CD4-positive, alpha-beta T cell (primary cell): Measurements from ENCODE around the gene FAM184B. TPM values are rescaled to one million over a fixed set of nuclear protein-coding genes. Genes with fewer than 3 reads are reported as not detected.

Experiments
- ATAC-seq: fragments of 200-7000 bp; cut with Tn5 transposase; one replicate; pipeline ENCODE4 v1.10.0; 2022; ENCODE audit warnings: mild to moderate bottlenecking; ENCODE audit not compliant: poor library complexity
- CTCF ChIA-PET: fragments of 350-600 bp; sonication (Branson Sonifier 250); formaldehyde crosslinking; loops from one replicate; lab custom pipeline; 2021; ENCODE audit warnings: antibody characterized with exemption, inconsistent platforms; lab: Charles Lee
- POLR2A ChIA-PET: fragments of 350-600 bp; sonication (Branson Sonifier 250); formaldehyde crosslinking; loops from one replicate; lab custom pipeline; 2021; ENCODE audit warnings: antibody characterized with exemption, inconsistent platforms; lab: Charles Lee
- DNase-seq, 14 experiments: peaks; one replicate each; pipeline ENCODE4 v3.0.0-alpha.2; 2013 to 2020; ENCODE audit warnings: mixed read lengths in 2 of 14
- H3K27ac ChIP-seq, 2 donors: one replicate each; pipeline versions ENCODE4 v1.5.1 to v1.7.0; 2013; ENCODE audit warnings: low read length in 2 of 2, low read depth in 1 of 2, mild to moderate bottlenecking in 1 of 2
- H3K27me3 ChIP-seq, 2 experiments: 1 replicate in 1 of 2; 2 replicates in 1 of 2; pipeline versions ENCODE4 v1.6.1 to v1.7.0; 2013; ENCODE audit warnings: low read length in 2 of 2, control low read depth in 1 of 2, mild to moderate bottlenecking in 1 of 2, moderate library complexity in 1 of 2; ENCODE audit not compliant: insufficient read depth in 2 of 2, control insufficient read depth in 1 of 2
- H3K36me3 ChIP-seq: one replicate; pipeline ENCODE4 v1.6.1; 2013; ENCODE audit warnings: low read length, control low read depth; ENCODE audit not compliant: insufficient read depth
- H3K4me1 ChIP-seq: one replicate; pipeline ENCODE4 v1.6.1; 2013; ENCODE audit warnings: low read length, control low read depth; ENCODE audit not compliant: insufficient read depth
- H3K4me3 ChIP-seq: one replicate; pipeline ENCODE4 v1.5.1; 2013; ENCODE audit warnings: mild to moderate bottlenecking, low read length, moderate library complexity
- H3K9me3 ChIP-seq, 2 experiments: 1 replicate in 1 of 2; 2 replicates in 1 of 2; pipeline versions ENCODE4 v1.6.1 to v1.7.0; 2013; ENCODE audit warnings: low read length in 2 of 2, mild to moderate bottlenecking in 2 of 2, control low read depth in 1 of 2, moderate library complexity in 1 of 2; ENCODE audit not compliant: control insufficient read depth in 1 of 2, insufficient read depth in 1 of 2
- H3K27ac Mint-ChIP-seq: one replicate; pipeline ENCODE4 v1.8.0; 2020; ENCODE audit warnings: mixed read lengths
- H3K27me3 Mint-ChIP-seq: one replicate; pipeline ENCODE4 v1.8.0; 2021; ENCODE audit warnings: mixed read lengths
- H3K36me3 Mint-ChIP-seq: one replicate; pipeline ENCODE4 v1.8.0; 2021; ENCODE audit warnings: low read depth, mixed read lengths
- H3K4me1 Mint-ChIP-seq: one replicate; pipeline ENCODE4 v1.8.0; 2021; ENCODE audit warnings: low read depth, mixed read lengths
- H3K4me3 Mint-ChIP-seq: one replicate; pipeline ENCODE4 v1.8.0; 2020; ENCODE audit warnings: mild to moderate bottlenecking, mixed read lengths
- H3K9me3 Mint-ChIP-seq: one replicate; pipeline ENCODE4 v1.8.0; 2020; ENCODE audit warnings: mixed read lengths
- intact Hi-C, 2 experiments: fragments of 100-400 bp; cut with DNase I in 1 of 2; cut with micrococcal nuclease in 1 of 2; formaldehyde crosslinking; loops; one replicate each; pipeline versions ENCODE4 v1.15.1 to v1.9.0; 2023 to 2025; cut with DNase I, micrococcal nuclease
- total RNA-seq, 174 experiments: library from RNA in 2 of 174; stranded (reverse) in 2 of 174; gene quantifications; one replicate each; pipeline ENCODE4 v1.2.3 and lab custom pipeline; 2021 to 2026
- TF ChIP-seq, protein P1 (sequence below): fragments of 200-600 bp; IDR thresholded peaks from one replicate; pipeline ENCODE4 v1.8.0; 2022; ENCODE audit warnings: antibody characterized with exemption, mild to moderate bottlenecking

FAM184B gene
- total RNA-seq, 2 experiments from 2014 or later: not detected

DNA sequence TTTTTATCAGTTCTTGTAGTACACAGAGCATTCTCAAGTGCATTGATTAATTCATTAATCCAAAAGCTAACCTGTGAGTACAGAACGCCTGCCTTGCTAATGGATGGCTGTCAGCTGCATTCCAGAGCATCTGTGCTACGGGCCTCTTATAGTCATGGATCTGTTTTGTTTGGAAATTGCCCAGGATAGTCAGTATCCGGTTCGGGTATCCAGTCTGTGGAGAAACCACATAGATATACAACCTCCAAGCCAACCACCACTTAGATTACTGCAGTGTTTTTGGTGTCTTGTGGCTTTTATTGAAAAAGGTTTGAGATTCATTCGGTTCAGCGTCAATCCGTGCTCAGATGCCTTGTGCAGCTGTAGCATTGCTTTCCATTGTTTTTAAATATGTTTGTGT, 200.5 kb downstream of the FAM184B start:
- no peak overlapping the region for H3K27ac Mint-ChIP-seq
- H3K27ac ChIP-seq: no peak overlapping the region
- intact Hi-C loops: no loop called here
- H3K4me1 ChIP-seq: peaks cover 21% of the 10 kb centered on the region
- H3K4me3 ChIP-seq: no peak overlapping the region
- peaks cover 34% of the 10 kb centered on the region for H3K4me1 Mint-ChIP-seq
- CTCF ChIA-PET: no interaction called here
- no peak for ATAC-seq
- H3K4me3 Mint-ChIP-seq: no peak overlapping the region
- POLR2A ChIA-PET: no interaction called here
- no peaks in the 10 kb centered on the region for H3K27me3 Mint-ChIP-seq
- H3K9me3 Mint-ChIP-seq: no peaks in the 10 kb centered on the region
- TF ChIP-seq, protein P1, sequence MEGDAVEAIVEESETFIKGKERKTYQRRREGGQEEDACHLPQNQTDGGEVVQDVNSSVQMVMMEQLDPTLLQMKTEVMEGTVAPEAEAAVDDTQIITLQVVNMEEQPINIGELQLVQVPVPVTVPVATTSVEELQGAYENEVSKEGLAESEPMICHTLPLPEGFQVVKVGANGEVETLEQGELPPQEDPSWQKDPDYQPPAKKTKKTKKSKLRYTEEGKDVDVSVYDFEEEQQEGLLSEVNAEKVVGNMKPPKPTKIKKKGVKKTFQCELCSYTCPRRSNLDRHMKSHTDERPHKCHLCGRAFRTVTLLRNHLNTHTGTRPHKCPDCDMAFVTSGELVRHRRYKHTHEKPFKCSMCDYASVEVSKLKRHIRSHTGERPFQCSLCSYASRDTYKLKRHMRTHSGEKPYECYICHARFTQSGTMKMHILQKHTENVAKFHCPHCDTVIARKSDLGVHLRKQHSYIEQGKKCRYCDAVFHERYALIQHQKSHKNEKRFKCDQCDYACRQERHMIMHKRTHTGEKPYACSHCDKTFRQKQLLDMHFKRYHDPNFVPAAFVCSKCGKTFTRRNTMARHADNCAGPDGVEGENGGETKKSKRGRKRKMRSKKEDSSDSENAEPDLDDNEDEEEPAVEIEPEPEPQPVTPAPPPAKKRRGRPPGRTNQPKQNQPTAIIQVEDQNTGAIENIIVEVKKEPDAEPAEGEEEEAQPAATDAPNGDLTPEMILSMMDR: no peak
- DNase-seq: no peak
- H3K36me3 ChIP-seq: peaks cover 57% of the 10 kb centered on the region
- no peaks in the 10 kb centered on the region for H3K27me3 ChIP-seq
- H3K36me3 Mint-ChIP-seq: peaks cover 90% of the 10 kb centered on the region
- no peaks in the 10 kb centered on the region for H3K9me3 ChIP-seq

Other genes with a start within 250 kb of the FAM184B start
- gene LAP3, start 204.4 kb downstream of the FAM184B start, total RNA-seq: 10 to 100 TPM; 61.6 TPM
- 10 to 100 TPM; 50.5 to 64.7 TPM for gene MED28, start 167.0 kb downstream of the FAM184B start, total RNA-seq
- 10 to 100 TPM; 88.5 to 91.4 TPM for gene DCAF16, start 29.1 kb upstream of the FAM184B start, total RNA-seq
- gene NCAPG, start 29.4 kb upstream of the FAM184B start, total RNA-seq: under 1 TPM; 0.58 to 0.61 TPM
- gene LCORL, start 240.1 kb upstream of the FAM184B start, total RNA-seq: 1 to 10 TPM; 6.3 to 6.5 TPM